Measurements from ENCODE around the gene RNF183.

DNA sequence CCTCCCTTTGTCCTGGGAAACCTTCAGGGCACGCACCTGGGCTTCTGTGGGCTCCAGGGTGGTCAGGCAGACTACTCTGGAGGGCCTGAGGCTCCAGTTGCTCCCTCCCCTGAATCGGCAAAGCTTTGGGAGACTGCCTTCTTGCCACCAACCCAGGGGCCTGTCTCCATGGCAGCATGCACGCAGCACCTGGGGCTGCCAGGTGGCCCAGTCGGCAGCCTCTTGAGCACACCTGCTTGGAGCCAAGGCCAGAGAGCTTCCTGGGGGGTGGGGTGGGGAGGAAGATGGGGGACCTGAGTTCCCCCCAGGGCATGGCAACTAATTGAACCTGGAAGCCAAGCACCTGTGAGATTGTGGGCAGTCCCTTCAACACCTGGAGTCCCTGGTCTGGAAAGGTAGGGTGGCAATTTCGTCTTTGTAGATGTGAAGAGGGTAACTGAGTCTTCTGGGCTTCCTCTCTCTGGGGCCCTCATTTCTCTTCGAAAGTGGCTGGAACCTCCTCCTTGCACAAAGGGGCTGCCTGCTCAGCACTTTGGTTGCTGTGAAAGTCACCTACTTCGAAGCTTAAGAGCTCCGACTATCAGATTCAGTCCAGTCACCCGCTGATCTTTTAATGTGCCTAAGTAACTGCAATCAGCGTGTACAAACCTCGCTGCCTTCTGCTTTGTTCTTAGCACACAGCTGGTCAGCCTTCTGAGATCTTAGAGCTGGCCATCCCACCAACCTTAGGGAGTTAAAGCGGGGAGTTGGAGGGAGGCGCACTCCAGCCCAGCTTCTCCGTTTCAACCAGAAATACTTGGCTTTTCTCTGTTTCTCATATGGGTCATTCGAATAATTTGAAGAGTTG lies 4.0 kb downstream of the RNF183 start:
- TF ChIP-seq POLR2A (IDR thresholded peaks at IDR 0.05; ENCODE audit: low read length) (no peak), GATA1 (IDR thresholded peaks at IDR 0.05; ENCODE audit: low read depth, low read length) (no peak)

Measured in erythroblast (primary cell).